Kidney (tissue), 14 donors: Measurements from ENCODE around the gene EDNRA. TPM values are rescaled to one million over a fixed set of nuclear protein-coding genes. Genes with fewer than 3 reads are reported as not detected.

Experiments used
- DNase-seq, 5 donors: peaks; one replicate each; pipeline ENCODE4 v3.0.0-alpha.2; 2013 to 2020
- FAIRE-seq: peaks from 2 replicates; lab custom pipeline; 2012; peaks lifted over from hg19 to GRCh38; lab: Jason Lieb, UNC
- H3K27ac ChIP-seq, 2 donors: one replicate each; pipeline ENCODE4 v1.7.0; 2013; ENCODE audit warnings: low read depth in 2 of 2, low read length in 2 of 2, inconsistent platforms in 1 of 2
- H3K27me3 ChIP-seq: one replicate; pipeline ENCODE4 v1.7.1; 2013; ENCODE audit warnings: low read length, inconsistent platforms; ENCODE audit not compliant: control insufficient read depth, insufficient read depth
- H3K36me3 ChIP-seq, 3 donors: one replicate each; pipeline versions ENCODE4 v1.7.0 to v1.7.1; 2013; ENCODE audit warnings: low read length in 3 of 3, control low read depth in 1 of 3, inconsistent platforms in 1 of 3; ENCODE audit not compliant: insufficient read depth in 3 of 3, control insufficient read depth in 2 of 3
- H3K4me1 ChIP-seq, 3 donors: one replicate each; pipeline versions ENCODE4 v1.7.0 to v1.7.1; 2013; ENCODE audit warnings: low read length in 3 of 3, inconsistent platforms in 1 of 3, low read depth in 1 of 3; ENCODE audit not compliant: control insufficient read depth in 2 of 3, insufficient read depth in 2 of 3
- H3K4me3 ChIP-seq, 3 donors: one replicate each; pipeline versions ENCODE4 v1.7.0 to v1.8.1; 2013; ENCODE audit warnings: low read length in 3 of 3, control low read depth in 1 of 3, inconsistent platforms in 1 of 3
- H3K9ac ChIP-seq, 3 donors: one replicate each; pipeline versions ENCODE4 v1.7.0 to v1.7.1; 2013; ENCODE audit warnings: low read length in 3 of 3, control low read depth in 1 of 3, inconsistent platforms in 1 of 3
- H3K9me3 ChIP-seq, 3 donors: one replicate each; pipeline versions ENCODE4 v1.7.0 to v1.7.1; 2013; ENCODE audit warnings: low read length in 3 of 3, control low read depth in 1 of 3, inconsistent platforms in 1 of 3; ENCODE audit not compliant: control insufficient read depth in 2 of 3, insufficient read depth in 1 of 3
- intact Hi-C: fragments of 100-400 bp; cut with DNase I; formaldehyde crosslinking; loops from one replicate; pipeline ENCODE4 v1.11.1; 2022
- polyA plus RNA-seq: library from polyadenylated mRNA; stranded (reverse); fragments of 350-450 nt; fragmentation: Illumina TruSeq; extraction: RNeasy Lipid Tissue Mini Kit (QIAGEN cat#74804); gene quantifications from one replicate; pipeline ENCODE4 v1.2.3, GENCODE V29; 2014; ENCODE audit warnings: low read depth, low replicate concordance; ENCODE audit not compliant: insufficient read depth
- total RNA-seq: library from RNA; stranded (reverse); fragmentation: NEBNext Ultra II Directional; extraction: Animal tissue kit (Norgen Biotek cat#: 25700); gene quantifications from one replicate; pipeline ENCODE4 v1.2.1, GENCODE V29; 2021
- TF ChIP-seq, protein P1 (sequence below): IDR thresholded peaks from 3 replicates; pipeline ENCODE4 v1.5.1; 2012; ENCODE audit warnings: mild to moderate bottlenecking, moderate library complexity, borderline replicate concordance; ENCODE audit not compliant: insufficient read depth; ENCODE audit errors: extremely low read depth
- donor health status: control.
- donor health status: control.
- donor health status: control.
- donor health status: control.
- donor health status: control.
- donor health status: DM: yes; HTN: yes; CAD: no.
- donor health status: Normal renal cell carcinoma (clear cell type).

EDNRA gene
- total and polyA plus RNA-seq, 2 donors from 2014 or later, result 3.2 to 8.1 TPM

DNA sequence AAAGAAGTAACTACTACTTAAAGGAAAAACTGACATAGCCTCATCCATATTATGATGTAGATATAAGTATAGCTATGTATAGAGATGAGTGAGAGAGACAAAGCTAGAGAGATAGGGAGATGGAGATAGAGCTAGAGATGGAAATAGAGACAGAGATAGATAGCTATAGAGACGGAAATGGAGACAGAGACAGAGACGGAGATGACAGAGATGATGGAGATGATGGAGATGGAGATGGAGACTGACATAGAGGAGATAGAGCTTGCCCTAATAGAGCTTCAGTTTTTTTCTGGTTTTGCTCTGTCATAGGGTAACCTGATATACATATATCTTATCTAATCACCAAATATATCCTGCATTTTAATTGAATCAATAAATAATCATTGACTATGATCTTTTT lies 4.3 kb downstream of the EDNRA start:
- Histone ChIP-seq H3K9me3 (no peaks in the 10 kb centered on the region), H3K27me3 (no peaks in the 10 kb centered on the region), H3K36me3 (no peaks in the 10 kb centered on the region), H3K9ac (no peak overlapping the region), H3K27ac (no peak overlapping the region), H3K4me1 (no peaks in the 10 kb centered on the region), H3K4me3 (no peak overlapping the region)
- intact Hi-C loops, result no loop called here
- FAIRE-seq (no peak), DNase-seq (no peak)
- TF ChIP-seq, protein P1, sequence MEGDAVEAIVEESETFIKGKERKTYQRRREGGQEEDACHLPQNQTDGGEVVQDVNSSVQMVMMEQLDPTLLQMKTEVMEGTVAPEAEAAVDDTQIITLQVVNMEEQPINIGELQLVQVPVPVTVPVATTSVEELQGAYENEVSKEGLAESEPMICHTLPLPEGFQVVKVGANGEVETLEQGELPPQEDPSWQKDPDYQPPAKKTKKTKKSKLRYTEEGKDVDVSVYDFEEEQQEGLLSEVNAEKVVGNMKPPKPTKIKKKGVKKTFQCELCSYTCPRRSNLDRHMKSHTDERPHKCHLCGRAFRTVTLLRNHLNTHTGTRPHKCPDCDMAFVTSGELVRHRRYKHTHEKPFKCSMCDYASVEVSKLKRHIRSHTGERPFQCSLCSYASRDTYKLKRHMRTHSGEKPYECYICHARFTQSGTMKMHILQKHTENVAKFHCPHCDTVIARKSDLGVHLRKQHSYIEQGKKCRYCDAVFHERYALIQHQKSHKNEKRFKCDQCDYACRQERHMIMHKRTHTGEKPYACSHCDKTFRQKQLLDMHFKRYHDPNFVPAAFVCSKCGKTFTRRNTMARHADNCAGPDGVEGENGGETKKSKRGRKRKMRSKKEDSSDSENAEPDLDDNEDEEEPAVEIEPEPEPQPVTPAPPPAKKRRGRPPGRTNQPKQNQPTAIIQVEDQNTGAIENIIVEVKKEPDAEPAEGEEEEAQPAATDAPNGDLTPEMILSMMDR, result no peak

- Histone ChIP-seq H3K27ac (no peak overlapping the region), H3K4me1 (peaks cover 0 to 2% (median 0%) of the 10 kb centered on the region in 3 donors), H3K36me3 (no peaks in the 10 kb centered on the region), H3K9ac (no peak overlapping the region), H3K9me3 (no peaks in the 10 kb centered on the region), H3K4me3 (no peak overlapping the region), H3K27me3 (no peaks in the 10 kb centered on the region)
- TF ChIP-seq, protein P1, result no peak
- intact Hi-C loops, result no loop called here
- no peak for FAIRE-seq
- no peak for DNase-seq
Observed at GRCh38 chr4:147487616-147488015, 6.7 kb downstream of the EDNRA start.

DNA sequence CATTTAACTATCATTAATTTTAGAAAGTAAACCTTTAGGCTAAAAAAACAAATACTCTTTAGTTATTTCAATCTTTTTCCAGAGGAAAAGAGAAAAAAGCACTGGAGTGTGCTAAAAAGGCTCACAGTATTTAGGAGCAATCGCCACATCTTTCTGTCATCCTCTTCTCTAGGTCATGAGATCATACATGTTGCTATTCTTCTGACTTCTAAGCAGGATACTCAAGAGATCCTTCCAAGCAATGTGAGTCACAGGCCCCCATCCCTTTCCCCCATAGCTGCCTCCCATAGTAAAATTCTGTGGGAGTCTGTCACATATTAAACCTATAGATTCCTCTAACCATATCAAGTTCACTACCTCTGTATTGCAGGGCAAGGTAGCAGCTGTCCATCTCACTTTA lies 7.7 kb downstream of the EDNRA start:
- no peak for DNase-seq
- no peak overlapping the region for H3K4me3 ChIP-seq
- H3K9ac ChIP-seq, result no peak overlapping the region
- no peak overlapping the region for H3K27ac ChIP-seq
- intact Hi-C loops, result no loop called here
- no peaks in the 10 kb centered on the region for H3K9me3 ChIP-seq
- H3K36me3 ChIP-seq, result no peaks in the 10 kb centered on the region
- TF ChIP-seq, protein P1, result no peak
- no peaks in the 10 kb centered on the region for H3K27me3 ChIP-seq
- no peak for FAIRE-seq
- H3K4me1 ChIP-seq, result peaks cover 0 to 2% (median 0%) of the 10 kb centered on the region in 3 donors

GRCh38 chr4:147491086-147491485 lies 10.2 kb downstream of the EDNRA start:
- no peak for FAIRE-seq
- H3K27ac ChIP-seq, result no peak overlapping the region
- H3K36me3 ChIP-seq, result peaks cover 0 to 3% (median 0%) of the 10 kb centered on the region in 3 donors
- intact Hi-C loops, result no loop called here
- DNase-seq, result no peak
- peaks cover 0 to 2% (median 0%) of the 10 kb centered on the region in 3 donors for H3K4me1 ChIP-seq
- no peaks in the 10 kb centered on the region for H3K9me3 ChIP-seq
- no peak overlapping the region for H3K4me3 ChIP-seq
- TF ChIP-seq, protein P1, result no peak
- no peaks in the 10 kb centered on the region for H3K27me3 ChIP-seq
- H3K9ac ChIP-seq, result no peak overlapping the region
